ENCODE data around the gene TIMM8B. TPM values are rescaled to one million over a fixed set of nuclear protein-coding genes. Genes with fewer than 3 reads are reported as not detected.

Gene TIMM8B
- total RNA-seq, 1 donor from 2014 or later, result 90.8 TPM

DNA sequence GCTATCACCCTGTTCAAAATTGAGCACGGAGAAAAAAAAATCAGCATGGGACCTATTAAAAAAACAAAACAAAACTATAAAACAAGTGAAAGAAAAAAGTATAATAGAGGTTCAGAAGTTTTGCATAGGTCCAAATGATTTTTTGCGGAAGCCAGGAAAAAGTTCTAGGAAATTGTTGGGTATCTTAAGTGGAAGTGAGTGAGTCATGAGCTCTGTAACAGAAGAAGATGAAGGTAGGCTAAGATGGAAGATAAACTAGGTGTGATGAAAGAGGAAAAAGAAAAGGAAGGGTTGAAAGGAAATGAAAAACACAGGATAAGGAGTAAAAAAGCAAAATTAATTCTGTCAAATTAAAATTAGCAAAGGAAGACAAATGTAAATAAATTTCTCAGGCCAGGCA lies 27.9 kb upstream of the TIMM8B start:
- H3K27me3 Mint-ChIP-seq (ENCODE audit: low read depth), result no peaks in the 10 kb centered on the region
- DNase-seq (ENCODE audit: low read depth, low spot score), result no peak
- H3K27ac Mint-ChIP-seq (ENCODE audit: unreplicated experiment), result no peak overlapping the region
- peaks cover 4% of the 10 kb centered on the region for H3K9me3 Mint-ChIP-seq
- no peaks in the 10 kb centered on the region for H3K4me1 Mint-ChIP-seq
- TF ChIP-seq, protein P1, sequence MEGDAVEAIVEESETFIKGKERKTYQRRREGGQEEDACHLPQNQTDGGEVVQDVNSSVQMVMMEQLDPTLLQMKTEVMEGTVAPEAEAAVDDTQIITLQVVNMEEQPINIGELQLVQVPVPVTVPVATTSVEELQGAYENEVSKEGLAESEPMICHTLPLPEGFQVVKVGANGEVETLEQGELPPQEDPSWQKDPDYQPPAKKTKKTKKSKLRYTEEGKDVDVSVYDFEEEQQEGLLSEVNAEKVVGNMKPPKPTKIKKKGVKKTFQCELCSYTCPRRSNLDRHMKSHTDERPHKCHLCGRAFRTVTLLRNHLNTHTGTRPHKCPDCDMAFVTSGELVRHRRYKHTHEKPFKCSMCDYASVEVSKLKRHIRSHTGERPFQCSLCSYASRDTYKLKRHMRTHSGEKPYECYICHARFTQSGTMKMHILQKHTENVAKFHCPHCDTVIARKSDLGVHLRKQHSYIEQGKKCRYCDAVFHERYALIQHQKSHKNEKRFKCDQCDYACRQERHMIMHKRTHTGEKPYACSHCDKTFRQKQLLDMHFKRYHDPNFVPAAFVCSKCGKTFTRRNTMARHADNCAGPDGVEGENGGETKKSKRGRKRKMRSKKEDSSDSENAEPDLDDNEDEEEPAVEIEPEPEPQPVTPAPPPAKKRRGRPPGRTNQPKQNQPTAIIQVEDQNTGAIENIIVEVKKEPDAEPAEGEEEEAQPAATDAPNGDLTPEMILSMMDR (conservative IDR thresholded peaks at IDR 0.05), result no peak
- no peak overlapping the region for H3K4me3 Mint-ChIP-seq
- H3K36me3 Mint-ChIP-seq (ENCODE audit: low read depth), result peaks cover 2% of the 10 kb centered on the region

DNA sequence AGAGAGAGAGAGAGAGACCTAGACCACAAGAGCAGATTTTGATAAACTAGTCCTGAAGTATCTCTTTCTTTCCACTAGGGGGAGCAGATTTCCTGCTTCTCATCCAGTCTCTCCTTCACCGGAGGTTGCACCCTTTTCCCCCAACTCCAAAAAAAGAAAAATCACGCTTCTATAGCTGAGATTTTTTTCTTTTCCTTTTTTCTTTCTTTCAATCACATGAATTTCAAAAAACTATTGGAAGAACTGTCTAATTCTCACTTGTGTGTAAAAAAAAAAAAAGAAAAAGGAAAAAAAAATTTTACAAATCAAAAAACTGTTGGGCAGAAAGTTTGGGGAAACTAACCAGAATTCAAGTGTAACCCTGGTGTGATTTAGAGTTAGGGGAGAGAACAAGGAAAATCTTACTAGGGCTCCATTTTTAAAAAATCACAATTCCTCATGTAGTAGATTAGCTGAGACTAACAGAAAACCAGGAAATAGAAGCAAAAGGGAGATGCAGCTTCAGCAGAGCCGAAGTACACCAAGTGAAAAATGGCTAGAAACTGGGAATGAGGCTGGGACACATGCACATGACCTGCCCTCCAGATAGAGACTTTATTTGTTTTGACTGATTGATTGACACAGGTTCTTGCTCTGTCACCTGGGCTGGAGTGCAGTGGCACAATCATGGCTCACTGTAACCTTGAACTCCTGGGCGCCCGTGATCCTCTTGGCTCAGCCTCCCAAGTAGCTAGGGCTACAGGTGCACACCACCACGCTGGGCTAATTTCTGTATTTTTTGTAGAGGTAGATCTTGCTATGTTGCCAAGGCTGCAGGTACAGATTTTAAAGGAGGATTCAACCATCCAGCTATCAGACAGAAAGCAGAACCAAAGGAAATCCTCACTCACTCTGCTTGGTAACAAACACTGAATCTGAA lies 27.2 kb upstream of the TIMM8B start:
- TF ChIP-seq, protein P1 (conservative IDR thresholded peaks at IDR 0.05), result peak; percentile 81
- no peaks in the 10 kb centered on the region for H3K4me1 Mint-ChIP-seq
- no peak for DNase-seq (ENCODE audit: low read depth, low spot score)
- H3K27ac Mint-ChIP-seq (ENCODE audit: unreplicated experiment), result no peak overlapping the region
- no peak overlapping the region for H3K4me3 Mint-ChIP-seq
- H3K9me3 Mint-ChIP-seq, result peaks cover 4% of the 10 kb centered on the region
- H3K27me3 Mint-ChIP-seq (ENCODE audit: low read depth), result no peaks in the 10 kb centered on the region
- H3K36me3 Mint-ChIP-seq (ENCODE audit: low read depth), result peaks cover 2% of the 10 kb centered on the region

DNA sequence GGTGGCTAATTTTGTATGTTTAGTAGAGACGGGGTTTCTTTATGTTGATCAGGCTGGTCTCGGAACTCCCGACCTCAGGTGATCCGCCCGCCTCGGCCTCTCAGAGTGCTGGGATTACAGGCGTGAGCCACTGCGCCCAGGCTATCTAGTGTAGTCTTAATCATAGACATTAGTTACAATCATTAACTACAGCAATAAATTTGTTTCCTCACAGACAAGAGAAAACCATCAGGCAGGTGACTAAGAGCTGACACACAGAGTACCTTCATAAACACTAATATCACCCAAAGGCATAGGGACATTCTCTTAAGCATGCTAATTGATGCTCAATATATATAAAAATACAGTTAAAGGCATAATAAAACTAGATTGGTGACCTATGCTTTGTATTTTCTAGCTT lies 19.5 kb upstream of the TIMM8B start:
- H3K27me3 Mint-ChIP-seq (ENCODE audit: low read depth), result no peaks in the 10 kb centered on the region
- no peaks in the 10 kb centered on the region for H3K4me1 Mint-ChIP-seq
- H3K4me3 Mint-ChIP-seq, result no peak overlapping the region
- TF ChIP-seq, protein P1 (conservative IDR thresholded peaks at IDR 0.05), result no peak
- H3K9me3 Mint-ChIP-seq, result peaks cover 4% of the 10 kb centered on the region
- DNase-seq (ENCODE audit: low read depth, low spot score), result no peak
- peaks cover 2% of the 10 kb centered on the region for H3K36me3 Mint-ChIP-seq (ENCODE audit: low read depth)
- no peak overlapping the region for H3K27ac Mint-ChIP-seq (ENCODE audit: unreplicated experiment)

DNA sequence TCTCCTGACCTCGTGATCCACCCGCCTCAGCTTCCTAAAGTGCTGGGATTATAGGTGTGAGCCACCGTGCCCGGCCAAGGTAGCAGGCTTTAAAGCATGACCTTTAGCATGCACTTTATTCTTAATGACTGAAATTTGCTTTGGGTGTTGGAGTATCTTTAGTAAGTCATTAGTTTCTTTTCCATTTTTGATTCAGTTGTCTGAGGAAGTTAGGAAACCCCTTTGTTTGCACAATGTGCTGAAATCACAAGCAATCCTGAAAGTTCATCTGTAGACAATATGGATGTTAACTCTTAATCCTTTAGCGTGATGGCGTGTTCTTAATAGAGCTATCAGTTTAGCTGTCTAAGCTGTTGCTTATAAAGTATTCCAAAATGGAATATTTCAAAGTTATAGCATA lies 16.9 kb upstream of the TIMM8B start:
- Mint-ChIP-seq H3K9me3 (no peaks in the 10 kb centered on the region), H3K4me1 (no peaks in the 10 kb centered on the region), H3K36me3 (ENCODE audit: low read depth) (no peaks in the 10 kb centered on the region), H3K27me3 (ENCODE audit: low read depth) (no peaks in the 10 kb centered on the region), H3K4me3 (no peak overlapping the region), H3K27ac (ENCODE audit: unreplicated experiment) (no peak overlapping the region)
- DNase-seq (ENCODE audit: low read depth, low spot score), result no peak
- TF ChIP-seq, protein P1 (conservative IDR thresholded peaks at IDR 0.05), result no peak

DNA sequence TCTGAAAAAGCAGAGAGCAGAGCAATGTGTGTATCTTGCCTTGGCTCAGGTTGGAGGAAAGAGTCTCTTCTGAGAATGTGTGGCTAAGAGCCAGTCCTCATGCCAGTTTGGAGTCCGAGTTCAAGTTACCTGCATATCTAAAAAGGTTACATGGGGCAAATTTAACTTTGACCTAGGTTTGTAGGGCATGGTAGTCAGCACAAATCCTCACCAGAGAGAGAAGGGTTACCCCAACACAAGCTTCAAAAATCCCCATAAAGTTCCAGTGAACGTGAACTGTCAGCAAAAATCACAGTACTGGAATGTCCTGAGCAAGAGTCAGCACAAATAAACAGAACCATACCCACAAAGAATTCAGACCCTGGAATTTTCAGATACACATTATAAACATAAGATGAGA lies 13.9 kb upstream of the TIMM8B start:
- no peaks in the 10 kb centered on the region for H3K9me3 Mint-ChIP-seq
- no peak overlapping the region for H3K4me3 Mint-ChIP-seq
- no peaks in the 10 kb centered on the region for H3K4me1 Mint-ChIP-seq
- no peaks in the 10 kb centered on the region for H3K27me3 Mint-ChIP-seq (ENCODE audit: low read depth)
- H3K36me3 Mint-ChIP-seq (ENCODE audit: low read depth), result no peaks in the 10 kb centered on the region
- TF ChIP-seq, protein P1 (conservative IDR thresholded peaks at IDR 0.05), result no peak
- no peak overlapping the region for H3K27ac Mint-ChIP-seq (ENCODE audit: unreplicated experiment)
- DNase-seq (ENCODE audit: low read depth, low spot score), result no peak
